Measurements from ENCODE around the gene RAB11B. TPM values are rescaled to one million over a fixed set of nuclear protein-coding genes. Genes with fewer than 3 reads are reported as not detected.
"Not testable (repeated sequence)": the region's sequence is repeated elsewhere in the genome, so short reads cannot be mapped to it uniquely, and the experiment has no call there.

Gene RAB11B
- total RNA-seq, 1 donor from 2014 or later = 130 TPM

GRCh38 chr19:8429826-8430225 lies 39.7 kb downstream of the RAB11B start:
- no peak for TF ChIP-seq CTCF (IDR thresholded peaks at IDR 0.05; ENCODE audit: unreplicated experiment)
- peaks cover 8% of the 10 kb centered on the region for H3K27me3 Mint-ChIP-seq (ENCODE audit: unreplicated experiment)
- no peak overlapping the region for H3K27ac Mint-ChIP-seq (ENCODE audit: unreplicated experiment)
- no peak for DNase-seq (ENCODE audit: low spot score)
- H3K4me1 Mint-ChIP-seq (ENCODE audit: unreplicated experiment) = no peaks in the 10 kb centered on the region
- H3K9me3 Mint-ChIP-seq (ENCODE audit: unreplicated experiment) = no peaks in the 10 kb centered on the region
- peaks cover 14% of the 10 kb centered on the region for H3K36me3 Mint-ChIP-seq (ENCODE audit: low read depth, unreplicated experiment)
- no peak overlapping the region for H3K4me3 Mint-ChIP-seq (ENCODE audit: unreplicated experiment)

- no peak for DNase-seq (ENCODE audit: low spot score)
- Mint-ChIP-seq H3K36me3 (ENCODE audit: low read depth, unreplicated experiment) (peaks cover 19% of the 10 kb centered on the region), H3K9me3 (ENCODE audit: unreplicated experiment) (no peaks in the 10 kb centered on the region), H3K4me3 (ENCODE audit: unreplicated experiment) (no peak overlapping the region), H3K27me3 (ENCODE audit: unreplicated experiment) (peaks cover 8% of the 10 kb centered on the region), H3K4me1 (ENCODE audit: unreplicated experiment) (no peaks in the 10 kb centered on the region), H3K27ac (ENCODE audit: unreplicated experiment) (no peak overlapping the region)
- TF ChIP-seq CTCF (IDR thresholded peaks at IDR 0.05; ENCODE audit: unreplicated experiment) = no peak
Observed at GRCh38 chr19:8430650-8431049, 40.5 kb downstream of the RAB11B start.

GRCh38 chr19:8438236-8438635 lies 48.1 kb downstream of the RAB11B start:
- no peak for TF ChIP-seq CTCF (IDR thresholded peaks at IDR 0.05; ENCODE audit: unreplicated experiment)
- H3K36me3 Mint-ChIP-seq (ENCODE audit: low read depth, unreplicated experiment) = peaks cover 15% of the 10 kb centered on the region
- H3K27ac Mint-ChIP-seq (ENCODE audit: unreplicated experiment) = no peak overlapping the region
- peaks cover 3% of the 10 kb centered on the region for H3K4me1 Mint-ChIP-seq (ENCODE audit: unreplicated experiment)
- no peak for DNase-seq (ENCODE audit: low spot score)
- H3K9me3 Mint-ChIP-seq (ENCODE audit: unreplicated experiment) = no peaks in the 10 kb centered on the region
- H3K4me3 Mint-ChIP-seq (ENCODE audit: unreplicated experiment) = peak overlapping the region; percentile 47
- peaks cover 6% of the 10 kb centered on the region for H3K27me3 Mint-ChIP-seq (ENCODE audit: unreplicated experiment)

GRCh38 chr19:8441725-8442544 lies 51.8 kb downstream of the RAB11B start:
- no peak for DNase-seq (ENCODE audit: low spot score)

GRCh38 chr19:8444140-8444676 lies 54.0 kb downstream of the RAB11B start:
- Mint-ChIP-seq H3K4me1 (ENCODE audit: unreplicated experiment) (peaks cover 28% of the 10 kb centered on the region), H3K4me3 (ENCODE audit: unreplicated experiment) (peak overlapping the region; percentile 92), H3K27me3 (ENCODE audit: unreplicated experiment) (peaks cover 17% of the 10 kb centered on the region), H3K36me3 (ENCODE audit: low read depth, unreplicated experiment) (peaks cover 19% of the 10 kb centered on the region), H3K27ac (ENCODE audit: unreplicated experiment) (peak overlapping the region; percentile 86)
- not testable (repeated sequence) for DNase-seq (ENCODE audit: low spot score); H3K9me3 Mint-ChIP-seq (ENCODE audit: unreplicated experiment)

More at GRCh38 chr19:8441725-8442544, 51.8 kb downstream of the RAB11B start:
- Mint-ChIP-seq H3K36me3 (ENCODE audit: low read depth, unreplicated experiment) (peaks cover 18% of the 10 kb centered on the region), H3K27me3 (ENCODE audit: unreplicated experiment) (peaks cover 18% of the 10 kb centered on the region), H3K4me1 (ENCODE audit: unreplicated experiment) (peaks cover 22% of the 10 kb centered on the region), H3K4me3 (ENCODE audit: unreplicated experiment) (no peak overlapping the region), H3K9me3 (ENCODE audit: unreplicated experiment) (no peaks in the 10 kb centered on the region), H3K27ac (ENCODE audit: unreplicated experiment) (no peak overlapping the region)
- TF ChIP-seq CTCF (IDR thresholded peaks at IDR 0.05; ENCODE audit: unreplicated experiment) = no peak

Measured in endothelial cell (in vitro differentiated cells).